Stimulated activated naive CD8-positive, alpha-beta T cell treated with anti-CD3 and anti-CD28 coated beads, Interleukin-15, Interleukin-2, amounts not matched to agents 100 ng/mL and 50 ng/mL, for 24 hours (primary cell): ENCODE results near the gene PLEKHJ1.
A peak's percentile ranks its signal among the peaks of the same experiment; 100 is the strongest.
"Not testable (repeated sequence)": the region's sequence is repeated elsewhere in the genome, so short reads cannot be mapped to it uniquely, and the experiment has no call there.

Experiments
- H3K27ac Mint-ChIP-seq: one replicate; pipeline ENCODE4 v1.8.0; 2021; ENCODE audit warnings: mild to moderate bottlenecking, mixed read lengths
- H3K27me3 Mint-ChIP-seq: one replicate; pipeline ENCODE4 v1.8.0; 2021; ENCODE audit warnings: mixed read lengths
- H3K36me3 Mint-ChIP-seq: one replicate; pipeline ENCODE4 v1.8.0; 2021; ENCODE audit warnings: low read depth, mixed read lengths
- H3K4me1 Mint-ChIP-seq: one replicate; pipeline ENCODE4 v1.8.0; 2021; ENCODE audit warnings: low read depth, mixed read lengths
- H3K4me3 Mint-ChIP-seq: one replicate; pipeline ENCODE4 v1.8.0; 2021; ENCODE audit warnings: mild to moderate bottlenecking, mixed read lengths
- H3K9me3 Mint-ChIP-seq: one replicate; pipeline ENCODE4 v1.8.0; 2021; ENCODE audit warnings: mixed read lengths

The PLEKHJ1 gene, protein sequence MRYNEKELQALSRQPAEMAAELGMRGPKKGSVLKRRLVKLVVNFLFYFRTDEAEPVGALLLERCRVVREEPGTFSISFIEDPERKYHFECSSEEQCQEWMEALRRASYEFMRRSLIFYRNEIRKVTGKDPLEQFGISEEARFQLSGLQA

DNA sequence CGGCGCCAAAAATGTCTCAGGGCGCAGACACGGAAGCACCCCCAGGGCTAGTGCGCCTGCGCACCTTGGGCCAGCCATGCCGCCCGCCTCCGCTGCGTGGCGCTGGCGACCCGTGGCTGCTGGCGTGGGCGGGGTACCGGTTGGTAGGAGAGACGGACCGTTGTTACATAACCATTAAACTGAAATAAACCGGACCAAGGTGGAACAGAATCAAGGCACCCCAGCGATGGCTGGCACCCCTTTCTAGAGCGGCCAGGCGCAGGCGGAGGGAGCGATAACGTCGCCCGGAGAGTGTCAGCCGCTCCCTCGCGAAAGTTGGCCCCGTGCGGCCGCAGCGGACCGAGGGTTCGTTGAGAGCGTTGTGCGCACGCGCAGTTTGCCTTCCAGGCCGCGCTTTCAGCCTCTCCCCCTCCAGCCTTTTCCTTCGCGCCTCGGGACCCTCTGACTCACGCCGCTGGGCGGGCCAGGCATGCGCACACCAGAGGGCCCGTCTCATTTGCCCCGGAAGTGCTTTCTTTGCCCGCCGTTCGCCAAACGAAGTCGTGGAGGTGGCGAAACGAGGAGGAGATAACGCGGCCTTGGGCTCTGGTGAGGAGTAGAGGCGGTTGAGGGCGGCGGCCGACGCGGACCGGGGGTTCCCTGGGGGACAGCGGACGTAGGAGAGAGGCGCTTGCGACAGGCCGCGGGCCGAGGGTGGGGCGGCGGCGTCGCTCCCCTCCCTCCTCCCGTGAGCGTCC lies at the start of gene PLEKHJ1, which contains the start of gene SF3A2:
PLEKHJ1 (minus strand) TSS at position 16 of the 737 bp plus-strand sequence. CDS start 81 bp downstream, outside the sequence.
SF3A2 (plus strand) TSS at position 511 of the 737 bp plus-strand sequence. CDS start 6,595 bp downstream, outside the sequence.
- Mint-ChIP-seq H3K4me3 (peak within 1 kb of the TSS; percentile 98), H3K27me3 (peaks cover 4% of the 10 kb centered on the region), H3K27ac (peak within 1 kb of the TSS; percentile 99), H3K36me3 (peaks cover 57% of the 10 kb centered on the region), H3K9me3 (no peaks in the 10 kb centered on the region), H3K4me1 (peaks cover 67% of the 10 kb centered on the region)

DNA sequence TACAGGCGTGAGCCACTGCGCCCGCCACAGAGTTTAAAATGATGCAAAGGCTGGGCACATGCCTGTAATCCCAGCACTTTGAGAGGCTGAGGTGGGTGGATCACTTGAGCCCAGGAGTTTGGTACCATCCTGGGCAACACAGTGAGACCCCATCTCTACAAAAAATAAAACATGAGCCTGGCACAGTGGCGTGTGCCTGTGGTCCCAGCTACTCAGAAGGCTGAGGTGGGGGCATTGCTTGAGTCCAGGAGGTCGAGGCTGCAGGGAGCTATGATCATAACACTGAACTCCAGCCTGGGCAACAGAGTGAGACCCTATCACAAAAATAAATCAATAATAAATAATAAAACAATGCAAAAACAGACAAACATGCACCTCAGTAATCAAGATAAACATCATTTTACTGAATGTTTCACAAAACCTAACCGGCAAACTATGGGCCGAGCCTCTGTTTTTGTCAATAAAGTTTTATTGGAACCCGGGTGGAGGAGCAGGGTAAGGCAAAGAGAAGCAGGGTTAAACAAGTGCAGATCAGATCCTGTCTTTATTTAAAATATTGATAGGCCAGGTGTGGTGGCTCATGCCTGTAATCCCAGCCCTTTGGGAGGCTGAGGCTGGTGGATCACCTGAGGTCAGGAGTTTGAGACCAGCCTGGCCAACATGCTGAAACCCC lies 47.8 kb upstream of the PLEKHJ1 start:
- peaks cover 28% of the 10 kb centered on the region for H3K4me1 Mint-ChIP-seq
- no peak overlapping the region for H3K4me3 Mint-ChIP-seq
- H3K36me3 Mint-ChIP-seq, result no peaks in the 10 kb centered on the region
- H3K27me3 Mint-ChIP-seq, result peaks cover 4% of the 10 kb centered on the region
- no peak overlapping the region for H3K27ac Mint-ChIP-seq
- H3K9me3 Mint-ChIP-seq, result no peaks in the 10 kb centered on the region

DNA sequence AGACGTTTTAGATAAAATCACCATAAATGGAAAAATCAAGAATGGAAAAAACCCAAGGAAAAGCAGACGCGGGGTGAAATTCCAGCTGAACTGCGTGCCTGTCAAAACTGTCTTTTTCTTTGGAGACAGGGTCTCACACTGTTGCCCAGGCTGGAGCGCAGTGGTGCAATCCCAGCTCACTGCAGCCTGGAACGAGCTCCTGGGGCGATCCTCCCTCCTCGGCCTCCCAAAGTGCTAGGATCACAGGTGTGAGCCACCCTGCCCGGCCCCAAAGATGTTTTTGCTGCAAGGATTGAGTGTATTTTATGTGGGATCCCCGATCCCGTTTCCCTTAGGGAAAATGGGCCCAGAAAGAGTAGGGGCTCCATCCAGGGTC lies 46.7 kb upstream of the PLEKHJ1 start:
- Mint-ChIP-seq H3K36me3 (no peaks in the 10 kb centered on the region), H3K27ac (peak overlapping the region; percentile 45), H3K4me1 (peaks cover 17% of the 10 kb centered on the region), H3K4me3 (no peak overlapping the region), H3K9me3 (no peaks in the 10 kb centered on the region), H3K27me3 (no peaks in the 10 kb centered on the region)

DNA sequence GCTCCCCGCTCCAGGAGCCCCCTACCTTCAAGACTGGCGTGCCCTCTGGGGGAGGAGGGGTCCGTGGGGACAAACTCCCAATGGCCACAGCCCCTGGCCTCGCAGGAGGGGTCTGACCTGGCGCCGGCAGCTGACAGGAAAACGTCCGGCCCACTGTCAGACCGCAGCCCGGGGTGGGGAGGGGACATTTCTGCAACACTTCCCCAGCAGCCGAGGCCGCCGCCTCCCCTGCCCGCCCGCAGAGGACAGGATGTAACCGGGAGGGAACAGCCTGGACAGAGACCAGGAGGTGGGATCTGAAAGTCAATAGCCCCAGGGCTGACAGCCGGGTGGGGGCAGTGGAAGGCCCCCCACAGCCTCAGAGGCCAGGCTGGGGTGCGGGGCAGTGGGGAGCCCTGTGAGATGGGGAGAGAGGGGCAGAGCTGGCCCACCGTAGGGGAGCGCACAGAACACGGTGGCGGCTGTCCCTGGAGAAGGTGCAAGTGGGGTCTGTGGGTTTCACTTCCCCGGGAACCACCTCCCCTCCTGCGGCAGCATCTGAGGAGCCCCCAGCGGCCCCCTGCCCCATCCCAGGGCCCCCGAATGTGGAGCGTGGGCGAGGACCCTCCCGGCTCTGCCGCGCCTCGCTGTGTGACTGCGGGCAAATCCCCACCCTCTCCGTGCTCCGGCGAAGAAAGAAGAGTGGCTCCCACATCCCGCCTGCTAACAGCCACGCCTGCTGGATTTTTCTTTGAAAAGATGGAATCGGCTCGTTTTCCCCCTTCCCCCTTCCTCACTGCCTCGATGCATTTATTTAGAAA lies 46.1 kb upstream of the PLEKHJ1 start, which contains the start of gene PEAK3:
PEAK3 (minus strand) TSS at position 114 of the 800 bp plus-strand sequence. CDS start 1,244 bp downstream, outside the sequence.
- Mint-ChIP-seq H3K36me3 (no peaks in the 10 kb centered on the region), H3K27me3 (no peaks in the 10 kb centered on the region), H3K9me3 (no peaks in the 10 kb centered on the region), H3K27ac (peak within 1 kb of the TSS; percentile 45), H3K4me1 (peaks cover 17% of the 10 kb centered on the region), H3K4me3 (peak within 1 kb of the TSS; percentile 43)

DNA sequence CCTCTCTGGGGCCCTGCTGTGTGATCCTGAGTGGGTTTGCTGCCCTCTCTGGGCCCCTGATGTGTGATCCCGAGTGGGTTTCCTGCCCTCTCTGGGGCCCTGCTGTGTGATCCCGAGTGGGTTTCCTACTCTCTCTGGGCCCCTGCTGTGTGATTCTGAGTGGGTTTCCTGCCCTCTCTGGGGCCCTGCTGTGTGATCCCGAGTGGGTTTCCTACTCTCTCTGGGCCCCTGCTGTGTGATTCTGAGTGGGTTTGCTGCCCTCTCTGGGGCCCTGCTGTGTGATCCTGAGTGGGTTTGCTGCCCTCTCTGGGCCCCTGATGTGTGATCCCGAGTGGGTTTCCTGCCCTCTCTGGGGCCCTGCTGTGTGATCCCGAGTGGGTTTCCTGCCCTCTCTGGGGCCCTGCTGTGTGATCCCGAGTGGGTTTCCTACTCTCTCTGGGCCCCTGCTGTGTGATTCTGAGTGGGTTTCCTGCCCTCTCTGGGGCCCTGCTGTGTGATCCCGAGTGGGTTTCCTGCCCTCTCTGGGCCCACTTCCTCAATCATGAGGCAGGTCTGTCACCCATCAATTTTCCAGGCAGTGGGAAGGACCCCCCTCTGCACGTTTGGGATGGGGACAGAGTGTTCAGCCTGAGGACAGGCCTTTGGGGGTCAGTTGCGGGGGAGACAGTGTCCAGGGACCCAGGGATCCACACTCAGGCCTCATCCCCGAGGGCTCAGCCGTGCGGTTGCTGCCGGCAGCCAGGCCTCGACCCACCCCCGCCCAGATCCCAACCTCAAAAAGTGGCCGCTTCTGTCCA lies 45.3 kb upstream of the PLEKHJ1 start:
- H3K36me3 Mint-ChIP-seq, H3K9me3 Mint-ChIP-seq, H3K27ac Mint-ChIP-seq, H3K27me3 Mint-ChIP-seq: not testable (repeated sequence)
- Mint-ChIP-seq H3K4me1 (peaks cover 17% of the 10 kb centered on the region), H3K4me3 (peak overlapping the region; percentile 43)

DNA sequence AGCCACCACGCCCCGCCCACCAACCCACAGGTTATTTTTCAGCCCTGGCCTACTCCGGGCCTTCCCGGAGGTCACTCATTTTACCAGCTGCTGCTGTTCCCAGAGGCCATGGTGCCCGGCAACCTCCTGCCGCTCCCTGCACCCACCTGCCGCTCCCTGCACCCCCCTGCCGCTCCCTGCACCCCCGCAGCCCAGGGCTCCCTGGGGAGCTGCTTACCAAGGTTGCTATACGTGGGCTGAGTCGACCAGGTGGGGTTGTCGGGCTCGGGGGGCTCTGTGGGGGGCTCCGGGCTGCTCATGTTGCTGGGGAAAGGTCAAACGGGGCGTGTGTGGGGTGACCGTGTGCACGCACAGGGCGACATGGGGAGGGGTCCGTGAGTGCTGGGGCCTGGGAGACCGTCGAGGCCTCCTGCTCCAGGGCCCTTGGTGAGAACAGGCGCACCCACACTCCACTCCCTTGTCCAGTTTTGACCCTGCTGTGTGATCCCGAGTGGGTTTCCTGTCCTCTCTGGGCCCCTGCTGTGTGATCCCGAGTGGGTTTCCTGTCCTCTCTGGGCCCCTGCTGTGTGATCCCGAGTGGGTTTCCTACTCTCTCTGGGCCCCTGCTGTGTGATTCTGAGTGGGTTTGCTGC lies 44.6 kb upstream of the PLEKHJ1 start:
- H3K4me3 Mint-ChIP-seq, result no peak overlapping the region

DNA sequence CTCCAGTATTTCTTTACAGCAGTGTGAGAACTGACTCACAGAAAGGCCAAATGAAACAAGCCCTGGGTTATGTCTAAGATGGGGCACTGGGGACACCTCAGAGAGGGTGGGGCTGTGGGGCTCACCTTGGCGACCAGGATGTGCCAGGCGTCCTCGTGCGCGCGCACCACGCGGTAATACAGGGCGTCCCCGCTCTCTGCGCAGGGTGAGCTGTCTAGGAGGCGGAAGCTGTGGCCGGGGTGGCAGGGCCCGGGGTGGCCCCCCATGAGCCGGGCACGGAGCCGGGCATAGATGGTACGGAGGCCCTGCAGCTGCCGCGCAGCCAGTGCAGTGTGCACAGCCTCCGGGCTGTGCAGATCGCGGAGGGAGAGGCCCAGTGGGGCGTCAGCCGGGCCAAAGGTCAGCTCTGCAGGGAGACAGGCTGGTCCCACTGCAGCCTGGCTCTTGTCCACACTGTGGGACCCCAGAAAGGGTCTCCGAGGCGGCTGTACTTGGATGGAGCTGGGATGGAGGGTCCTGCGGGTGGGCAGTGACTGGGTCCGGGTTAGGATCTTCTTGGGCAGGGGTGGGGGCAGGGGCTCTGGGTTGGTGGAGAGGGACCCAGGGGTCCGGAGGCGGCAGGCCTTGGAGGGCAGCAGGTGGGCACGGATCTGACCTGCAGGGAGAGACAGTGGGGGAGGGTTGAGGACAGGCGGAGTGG lies 42.5 kb upstream of the PLEKHJ1 start:
- peaks cover 12% of the 10 kb centered on the region for H3K36me3 Mint-ChIP-seq
- H3K4me3 Mint-ChIP-seq, result no peak overlapping the region
- peaks cover 29% of the 10 kb centered on the region for H3K4me1 Mint-ChIP-seq
- H3K9me3 Mint-ChIP-seq, result no peaks in the 10 kb centered on the region
- no peak overlapping the region for H3K27ac Mint-ChIP-seq
- H3K27me3 Mint-ChIP-seq, result no peaks in the 10 kb centered on the region

More for the DNA sequence above, 44.6 kb upstream of the PLEKHJ1 start:
- Mint-ChIP-seq H3K4me1 (peaks cover 17% of the 10 kb centered on the region), H3K9me3 (no peaks in the 10 kb centered on the region), H3K36me3 (no peaks in the 10 kb centered on the region), H3K27me3 (no peaks in the 10 kb centered on the region), H3K27ac (no peak overlapping the region)

DNA sequence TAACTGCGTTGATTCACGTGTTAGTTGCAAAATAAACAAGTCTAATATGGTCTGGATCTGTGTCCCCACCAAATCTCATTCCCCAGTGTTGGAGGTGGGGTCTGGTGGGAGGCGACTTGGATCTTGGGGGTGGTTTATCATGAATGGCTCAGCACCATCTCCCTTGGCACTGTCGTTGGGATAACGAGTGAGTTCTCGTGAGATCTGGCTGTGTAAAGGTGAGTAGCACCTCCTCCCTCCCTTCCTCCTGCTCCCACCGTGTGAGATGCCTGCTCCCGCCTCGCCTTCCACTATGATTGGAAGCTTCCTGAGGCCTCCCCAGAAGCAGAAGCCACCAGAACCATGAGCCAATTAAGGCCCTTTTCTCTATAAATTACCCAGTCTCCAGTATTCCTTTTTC lies 41.0 kb upstream of the PLEKHJ1 start:
- Mint-ChIP-seq H3K36me3 (peaks cover 25% of the 10 kb centered on the region), H3K4me1 (peaks cover 30% of the 10 kb centered on the region), H3K4me3 (no peak overlapping the region), H3K27ac (peak overlapping the region; percentile 49), H3K27me3 (no peaks in the 10 kb centered on the region), H3K9me3 (no peaks in the 10 kb centered on the region)

DNA sequence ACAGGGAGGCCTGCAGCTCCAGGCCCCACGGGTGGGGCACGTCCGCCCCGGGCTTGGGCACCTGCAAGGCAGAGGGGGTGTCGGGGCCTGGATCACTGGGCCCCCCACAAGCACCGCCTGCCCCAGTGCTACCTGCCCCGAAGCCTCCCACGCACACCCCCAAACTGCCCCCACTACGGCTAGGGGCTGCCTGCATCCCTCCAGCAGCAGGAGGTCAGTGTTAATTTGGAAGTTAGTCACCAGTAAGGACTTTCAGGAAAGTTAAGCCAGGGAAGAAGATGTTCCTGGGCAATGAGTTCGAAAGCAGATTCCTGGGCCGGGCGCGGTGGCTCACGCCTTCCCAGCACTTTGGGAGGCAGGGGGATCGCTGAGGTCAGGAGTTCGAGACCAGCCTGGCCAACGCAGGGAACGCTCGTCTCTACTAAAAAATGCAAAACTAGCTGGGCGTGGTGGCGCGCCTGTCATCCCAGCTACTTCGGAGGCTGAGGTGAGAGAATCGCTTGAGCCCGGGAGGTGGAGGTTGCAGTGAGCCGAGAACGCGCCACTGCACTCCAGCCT lies 40.4 kb upstream of the PLEKHJ1 start:
- no peak overlapping the region for H3K27ac Mint-ChIP-seq
- H3K4me3 Mint-ChIP-seq, result no peak overlapping the region
- H3K4me1 Mint-ChIP-seq, result peaks cover 29% of the 10 kb centered on the region
- peaks cover 30% of the 10 kb centered on the region for H3K36me3 Mint-ChIP-seq
- H3K27me3 Mint-ChIP-seq, result no peaks in the 10 kb centered on the region
- no peaks in the 10 kb centered on the region for H3K9me3 Mint-ChIP-seq

DNA sequence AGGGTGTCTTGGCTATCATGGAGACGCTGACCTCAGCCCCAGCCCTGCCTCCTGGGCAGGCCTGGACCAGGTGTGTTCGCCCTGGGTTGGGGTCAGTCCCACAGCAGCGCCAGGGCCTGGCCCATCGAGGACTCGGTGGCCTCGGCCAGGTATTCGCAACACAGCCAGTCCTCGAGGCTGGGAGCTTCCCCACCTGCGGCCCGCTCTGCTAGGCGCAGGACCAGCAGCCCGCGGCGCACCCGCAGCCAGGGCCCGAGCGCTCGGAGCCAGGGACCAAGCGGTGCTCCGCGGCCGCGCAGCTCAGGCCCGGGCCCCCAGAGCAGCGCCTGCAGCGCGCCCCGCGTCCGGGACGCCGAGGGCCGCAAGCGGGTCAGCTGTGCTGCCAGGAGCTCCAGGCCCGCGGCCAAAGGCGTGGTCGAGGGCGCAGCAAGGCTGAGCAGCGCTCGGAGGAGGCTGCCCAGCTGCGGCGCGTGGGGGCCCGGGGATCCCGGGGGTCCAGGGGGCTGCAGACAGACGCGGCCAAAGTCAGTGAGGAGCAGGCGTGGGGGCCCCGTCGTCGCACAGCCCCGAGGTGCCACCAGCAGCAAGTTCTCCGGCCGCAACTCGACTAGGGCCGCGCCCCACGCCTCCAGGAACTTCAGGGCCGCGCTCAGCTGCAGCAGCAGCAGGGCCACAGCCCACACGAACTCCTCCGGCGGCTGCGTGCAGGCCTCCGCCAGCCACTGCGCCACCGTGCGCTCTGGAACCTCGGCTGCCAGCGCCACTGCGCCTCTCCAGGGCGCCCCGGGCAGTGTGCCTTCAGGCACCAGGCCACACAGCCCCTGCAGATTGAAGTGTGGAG lies 39.7 kb upstream of the PLEKHJ1 start:
- Mint-ChIP-seq H3K4me3 (no peak overlapping the region), H3K9me3 (no peaks in the 10 kb centered on the region), H3K27ac (no peak overlapping the region), H3K4me1 (peaks cover 30% of the 10 kb centered on the region), H3K27me3 (no peaks in the 10 kb centered on the region), H3K36me3 (peaks cover 33% of the 10 kb centered on the region)

DNA sequence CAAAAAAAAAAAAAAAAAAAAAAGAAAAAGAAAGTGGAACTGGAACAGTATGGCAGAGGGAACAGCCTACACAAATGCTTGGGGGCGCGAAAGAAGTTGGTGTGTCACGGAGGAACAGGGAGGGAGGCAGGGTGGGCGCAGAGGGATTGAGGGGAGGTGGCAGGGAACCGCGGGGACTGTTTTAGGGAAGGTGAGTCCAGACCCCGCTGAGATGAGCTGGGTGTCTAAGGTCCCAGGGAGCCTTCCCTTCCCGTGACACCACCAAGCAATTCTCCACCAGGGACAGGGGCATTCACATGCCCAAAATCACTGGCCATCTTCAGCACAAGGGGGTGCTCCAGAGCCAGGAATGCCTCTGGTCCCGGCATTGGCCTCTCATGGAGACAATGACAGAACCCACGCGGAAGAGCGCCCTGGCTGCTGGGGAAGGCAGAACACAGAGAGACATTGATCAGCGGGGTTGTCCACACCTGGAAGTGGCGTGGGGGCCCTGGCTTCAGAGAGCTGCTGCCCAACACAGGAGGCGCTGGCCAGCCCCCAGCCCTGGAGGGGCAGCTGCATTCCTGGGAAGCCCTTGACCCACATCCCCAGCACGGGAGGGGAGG lies 38.9 kb upstream of the PLEKHJ1 start:
- Mint-ChIP-seq H3K27me3 (no peaks in the 10 kb centered on the region), H3K36me3 (peaks cover 33% of the 10 kb centered on the region), H3K27ac (peak overlapping the region; percentile 63), H3K9me3 (no peaks in the 10 kb centered on the region), H3K4me1 (peaks cover 30% of the 10 kb centered on the region), H3K4me3 (no peak overlapping the region)

DNA sequence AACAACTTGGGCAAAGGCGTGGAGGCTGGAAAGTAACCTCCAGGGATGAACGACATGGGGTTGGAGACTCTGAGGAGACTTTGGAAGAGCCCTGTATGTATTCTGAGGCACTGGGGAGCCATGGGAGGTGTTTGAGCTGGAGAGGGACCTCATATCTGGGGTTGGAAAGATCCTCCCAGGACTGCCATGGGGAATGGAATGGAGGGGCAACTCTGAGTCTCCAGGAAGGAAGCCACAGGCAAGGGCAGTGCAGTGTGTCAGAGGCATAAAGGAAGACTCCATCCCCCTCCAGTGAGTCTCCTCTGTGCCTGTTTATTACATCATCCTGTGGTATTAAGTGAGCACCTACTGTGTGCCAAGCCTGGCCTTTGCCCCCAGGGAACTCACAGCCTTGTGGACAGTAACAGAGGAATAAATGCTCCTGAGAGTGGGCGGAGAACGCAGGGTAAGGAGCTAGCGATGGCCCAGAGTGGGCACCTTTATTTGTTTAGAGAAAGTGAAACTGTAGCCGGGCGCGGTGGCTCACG lies 38.1 kb upstream of the PLEKHJ1 start:
- H3K4me3 Mint-ChIP-seq, result peak overlapping the region; percentile 93
- H3K9me3 Mint-ChIP-seq, result no peaks in the 10 kb centered on the region
- H3K27ac Mint-ChIP-seq, result peak overlapping the region; percentile 76
- no peaks in the 10 kb centered on the region for H3K27me3 Mint-ChIP-seq
- peaks cover 33% of the 10 kb centered on the region for H3K36me3 Mint-ChIP-seq
- peaks cover 30% of the 10 kb centered on the region for H3K4me1 Mint-ChIP-seq
